ENCODE data around the gene RMRP. TPM values are rescaled to one million over a fixed set of nuclear protein-coding genes. Genes with fewer than 3 reads are reported as not detected.

Gene RMRP
- total RNA-seq, 1 experiment from 2014 or later, result 6,436 TPM

Other genes starting within 250 kb of the RMRP start
- gene RUSC2, start 167.9 kb downstream of the RMRP start, total RNA-seq (2014; rRNA removed; shearing (Covaris generic); ENCODE audit: low replicate concordance), result 6.1 and 8.2 TPM in 2 replicates
- 2.9 and 3.0 TPM in 2 replicates for gene TESK1, start 52.8 kb downstream of the RMRP start, total RNA-seq (2014; rRNA removed; shearing (Covaris generic); ENCODE audit: low replicate concordance)
- 0.12 and 0.68 TPM in 2 replicates for gene CD72, start 39.6 kb downstream of the RMRP start, total RNA-seq (2014; rRNA removed; shearing (Covaris generic); ENCODE audit: low replicate concordance)
- gene SIT1, start 7.1 kb downstream of the RMRP start, total RNA-seq (2014; rRNA removed; shearing (Covaris generic); ENCODE audit: low replicate concordance), result not detected in 2 replicates
- 3.5 and 19.6 TPM in 2 replicates for gene CCDC107, start 273 bp upstream of the RMRP start, total RNA-seq (2014; rRNA removed; shearing (Covaris generic); ENCODE audit: low replicate concordance)
- gene ARHGEF39, start 7.2 kb upstream of the RMRP start, total RNA-seq (2014; rRNA removed; shearing (Covaris generic); ENCODE audit: low replicate concordance), result 7.8 and 10.4 TPM in 2 replicates
- 0.30 and 11.6 TPM in 2 replicates for gene CA9, start 15.9 kb upstream of the RMRP start, total RNA-seq (2014; rRNA removed; shearing (Covaris generic); ENCODE audit: low replicate concordance)
- gene TPM2, start 31.9 kb upstream of the RMRP start, total RNA-seq (2014; rRNA removed; shearing (Covaris generic); ENCODE audit: low replicate concordance), result 2.4 and 7.8 TPM in 2 replicates
- gene TLN1, start 74.2 kb upstream of the RMRP start, total RNA-seq (2014; rRNA removed; shearing (Covaris generic); ENCODE audit: low replicate concordance), result 106 and 122 TPM in 2 replicates
- gene CREB3, start 74.6 kb upstream of the RMRP start, total RNA-seq (2014; rRNA removed; shearing (Covaris generic); ENCODE audit: low replicate concordance), result 53.3 and 55.1 TPM in 2 replicates
- 17.7 and 24.7 TPM in 2 replicates for gene GBA2, start 91.2 kb upstream of the RMRP start, total RNA-seq (2014; rRNA removed; shearing (Covaris generic); ENCODE audit: low replicate concordance)
- gene RGP1, start 91.3 kb upstream of the RMRP start, total RNA-seq (2014; rRNA removed; shearing (Covaris generic); ENCODE audit: low replicate concordance), result 5.7 and 7.4 TPM in 2 replicates
- not detected in 2 replicates for gene MSMP, start 96.3 kb upstream of the RMRP start, total RNA-seq (2014; rRNA removed; shearing (Covaris generic); ENCODE audit: low replicate concordance)
- gene NPR2, start 133.6 kb upstream of the RMRP start, total RNA-seq (2014; rRNA removed; shearing (Covaris generic); ENCODE audit: low replicate concordance), result 2.0 TPM in 1 of 2 replicates, not detected in the other
- gene SPAG8, start 154.2 kb upstream of the RMRP start, total RNA-seq (2014; rRNA removed; shearing (Covaris generic); ENCODE audit: low replicate concordance), result 0.24 TPM in 1 of 2 replicates, not detected in the other
- 21.5 and 75.0 TPM in 2 replicates for gene HINT2, start 157.0 kb upstream of the RMRP start, total RNA-seq (2014; rRNA removed; shearing (Covaris generic); ENCODE audit: low replicate concordance)
- gene FAM221B, start 170.7 kb upstream of the RMRP start, total RNA-seq (2014; rRNA removed; shearing (Covaris generic); ENCODE audit: low replicate concordance), result not detected in 2 replicates
- gene TMEM8B, start 171.2 kb upstream of the RMRP start, total RNA-seq (2014; rRNA removed; shearing (Covaris generic); ENCODE audit: low replicate concordance), result 0.38 and 1.5 TPM in 2 replicates
- not detected in 2 replicates for gene OR13J1, start 212.4 kb upstream of the RMRP start, total RNA-seq (2014; rRNA removed; shearing (Covaris generic); ENCODE audit: low replicate concordance)
- 26.7 and 36.7 TPM in 2 replicates for gene HRCT1, start 248.2 kb upstream of the RMRP start, total RNA-seq (2014; rRNA removed; shearing (Covaris generic); ENCODE audit: low replicate concordance)